PFSK-1 (cell line): ENCODE data around the gene SSTR3.

Experiments
- POLR2AphosphoS5 ChIP-seq: IDR thresholded peaks from 2 replicates; pipeline ENCODE4 v1.6.1; 2012; ENCODE audit warnings: low read depth, mild to moderate bottlenecking, control low read depth, low read length, moderate library complexity
- TF ChIP-seq, protein P1 (sequence below), 2 experiments: IDR thresholded peaks; 2 replicates each; pipeline versions ENCODE4 v1.6.1 to v1.8.0; 2011 to 2012; ENCODE audit warnings: low read depth in 2 of 2, low read length in 2 of 2, control low read depth in 1 of 2, inconsistent platforms in 1 of 2, mild to moderate bottlenecking in 1 of 2, moderate library complexity in 1 of 2; ENCODE audit not compliant: insufficient read depth in 1 of 2

DNA sequence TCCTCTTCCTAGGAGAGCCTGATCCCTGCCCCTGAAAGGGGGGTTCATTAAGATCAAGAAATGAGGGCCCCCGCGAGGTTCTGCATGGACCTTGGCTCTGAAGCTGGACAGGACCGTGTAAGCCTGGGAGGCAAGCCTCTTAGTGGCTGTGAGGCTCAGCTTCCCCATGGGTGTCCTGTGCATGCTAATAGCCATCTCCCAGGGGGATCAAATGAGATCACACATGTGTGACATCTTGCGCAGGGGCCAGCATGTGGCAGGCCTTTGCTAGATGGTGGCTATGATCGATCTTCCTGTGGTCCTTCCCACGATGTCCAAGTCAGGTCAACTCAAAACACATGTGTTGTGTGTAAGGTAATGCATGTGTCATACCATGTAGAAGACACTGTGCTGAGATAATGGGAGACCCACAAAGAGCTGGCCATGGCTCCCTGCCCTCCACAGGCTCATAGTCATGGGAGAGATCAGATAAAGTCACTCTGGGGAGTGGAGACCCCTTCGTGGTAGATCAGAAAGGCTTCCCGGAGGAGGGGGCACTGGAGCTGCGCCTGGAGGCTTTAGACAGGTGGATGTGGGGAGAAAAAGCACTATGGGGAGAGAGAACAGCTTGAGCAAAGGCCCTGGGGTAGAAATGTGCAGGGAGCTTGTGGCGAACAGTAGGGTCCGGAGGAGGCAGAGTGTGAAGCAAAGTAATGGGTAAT is 28.1 kb upstream of the SSTR3 start:
- no peak for TF ChIP-seq POLR2AphosphoS5
- TF ChIP-seq, protein P1, sequence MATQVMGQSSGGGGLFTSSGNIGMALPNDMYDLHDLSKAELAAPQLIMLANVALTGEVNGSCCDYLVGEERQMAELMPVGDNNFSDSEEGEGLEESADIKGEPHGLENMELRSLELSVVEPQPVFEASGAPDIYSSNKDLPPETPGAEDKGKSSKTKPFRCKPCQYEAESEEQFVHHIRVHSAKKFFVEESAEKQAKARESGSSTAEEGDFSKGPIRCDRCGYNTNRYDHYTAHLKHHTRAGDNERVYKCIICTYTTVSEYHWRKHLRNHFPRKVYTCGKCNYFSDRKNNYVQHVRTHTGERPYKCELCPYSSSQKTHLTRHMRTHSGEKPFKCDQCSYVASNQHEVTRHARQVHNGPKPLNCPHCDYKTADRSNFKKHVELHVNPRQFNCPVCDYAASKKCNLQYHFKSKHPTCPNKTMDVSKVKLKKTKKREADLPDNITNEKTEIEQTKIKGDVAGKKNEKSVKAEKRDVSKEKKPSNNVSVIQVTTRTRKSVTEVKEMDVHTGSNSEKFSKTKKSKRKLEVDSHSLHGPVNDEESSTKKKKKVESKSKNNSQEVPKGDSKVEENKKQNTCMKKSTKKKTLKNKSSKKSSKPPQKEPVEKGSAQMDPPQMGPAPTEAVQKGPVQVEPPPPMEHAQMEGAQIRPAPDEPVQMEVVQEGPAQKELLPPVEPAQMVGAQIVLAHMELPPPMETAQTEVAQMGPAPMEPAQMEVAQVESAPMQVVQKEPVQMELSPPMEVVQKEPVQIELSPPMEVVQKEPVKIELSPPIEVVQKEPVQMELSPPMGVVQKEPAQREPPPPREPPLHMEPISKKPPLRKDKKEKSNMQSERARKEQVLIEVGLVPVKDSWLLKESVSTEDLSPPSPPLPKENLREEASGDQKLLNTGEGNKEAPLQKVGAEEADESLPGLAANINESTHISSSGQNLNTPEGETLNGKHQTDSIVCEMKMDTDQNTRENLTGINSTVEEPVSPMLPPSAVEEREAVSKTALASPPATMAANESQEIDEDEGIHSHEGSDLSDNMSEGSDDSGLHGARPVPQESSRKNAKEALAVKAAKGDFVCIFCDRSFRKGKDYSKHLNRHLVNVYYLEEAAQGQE (IDR thresholded peaks at IDR 0.05; ENCODE audit: insufficient read depth in 1 of 2, low read depth in 2 of 2, low read length in 2 of 2), result no peak
